ENCODE measurements around the gene SEC24C.

GRCh38 chr10:73744664-73744975, 448 bp downstream of the SEC24C start:
- TF ChIP-seq POLR2A (IDR thresholded peaks at IDR 0.05; ENCODE audit: low read depth, low read length) (no peak), POLR2AphosphoS5 (IDR thresholded peaks at IDR 0.05; ENCODE audit: low read depth, low read length) (no peak; the same call in 1 of the 2 replicates)

All from GM12891 (cell line).